GM18505 (cell line): ENCODE results near the gene ITGB2.

Source experiments
- ATAC-seq: cut with Tn5 transposase; IDR thresholded peaks from one replicate; pipeline ENCODE4 v1.9.1; 2021; ENCODE audit not compliant: unreplicated experiment
- POLR2A ChIP-seq: IDR thresholded peaks from 4 replicates; pipeline ENCODE4 v1.6.1; 2011; ENCODE audit warnings: borderline replicate concordance; ENCODE audit not compliant: insufficient read depth, insufficient read length; ENCODE audit errors: extremely low read depth

The ITGB2 gene

GRCh38 chr21:44959376-44960091 is 38.8 kb upstream of the ITGB2 start:
- ATAC-seq: no peak
- no peak for TF ChIP-seq POLR2A

- ATAC-seq: no peak
- no peak for TF ChIP-seq POLR2A
Observed at GRCh38 chr21:44958471-44959191, 37.9 kb upstream of the ITGB2 start.

- ATAC-seq: no peak
- TF ChIP-seq POLR2A: no peak
Observed at GRCh38 chr21:44957901-44958451, 37.3 kb upstream of the ITGB2 start.

GRCh38 chr21:44957047-44957831 is 36.5 kb upstream of the ITGB2 start:
- ATAC-seq: no peak
- TF ChIP-seq POLR2A: no peak

- TF ChIP-seq POLR2A: no peak
- ATAC-seq: no peak
Observed at GRCh38 chr21:44956356-44957046, 35.8 kb upstream of the ITGB2 start.

- TF ChIP-seq POLR2A: no peak
- ATAC-seq: no peak
Observed at GRCh38 chr21:44955798-44956175, 35.1 kb upstream of the ITGB2 start.

GRCh38 chr21:44955141-44955797 is 34.6 kb upstream of the ITGB2 start:
- TF ChIP-seq POLR2A: no peak
- no peak for ATAC-seq

GRCh38 chr21:44954281-44954771 is 33.6 kb upstream of the ITGB2 start:
- no peak for TF ChIP-seq POLR2A
- no peak for ATAC-seq

GRCh38 chr21:44953628-44954021 is 32.9 kb upstream of the ITGB2 start:
- TF ChIP-seq POLR2A: no peak
- no peak for ATAC-seq

GRCh38 chr21:44952929-44953627 is 32.4 kb upstream of the ITGB2 start:
- ATAC-seq: no peak
- TF ChIP-seq POLR2A: no peak

- ATAC-seq: no peak
- no peak for TF ChIP-seq POLR2A
Observed at GRCh38 chr21:44952116-44952928, 31.6 kb upstream of the ITGB2 start.
